D721Med (cell line): ENCODE data around the gene WDR20.

ENCODE experiments used
- DNase-seq: peaks from one replicate; pipeline ENCODE4 v3.0.0; 2011; ENCODE audit warnings: low spot score; ENCODE audit not compliant: insufficient read length
- FAIRE-seq: peaks from 2 replicates; lab custom pipeline; 2011; peaks lifted over from hg19 to GRCh38; lab: Jason Lieb, UNC
- CTCF ChIP-seq: IDR thresholded peaks from 2 replicates; pipeline ENCODE4 v1.5.1; 2012; ENCODE audit warnings: mild to moderate bottlenecking, control low read depth; ENCODE audit not compliant: insufficient read depth; ENCODE audit errors: missing control alignments

WDR20 gene

GRCh38 chr14:102184316-102185035, 44.8 kb downstream of the WDR20 start:
- no peak for DNase-seq
- FAIRE-seq: no peak
- TF ChIP-seq CTCF: no peak

DNA sequence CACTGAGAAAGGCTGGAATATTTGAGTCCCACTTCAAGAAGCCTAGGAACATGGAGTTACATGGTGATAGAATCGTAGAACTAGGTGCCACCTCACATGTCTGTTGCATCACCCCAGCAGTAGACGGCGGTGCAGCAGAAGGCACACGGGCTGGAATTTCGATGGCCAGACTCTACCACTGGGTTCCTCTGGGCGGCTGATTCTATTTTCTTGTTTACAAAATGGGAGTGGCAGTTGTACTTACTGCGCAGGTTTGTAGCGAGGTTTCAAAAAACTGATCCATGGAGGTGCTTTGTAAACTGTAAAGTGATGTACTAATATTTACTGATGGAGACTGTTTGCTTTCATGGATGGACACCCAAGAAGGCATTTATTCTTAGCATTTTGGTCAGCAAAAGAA, 45.7 kb downstream of the WDR20 start:
- DNase-seq (no peak), FAIRE-seq (no peak)
- no peak for TF ChIP-seq CTCF

- TF ChIP-seq CTCF: no peak
- DNase-seq (no peak), FAIRE-seq (no peak)
Measured at GRCh38 chr14:102187044-102187443, 47.3 kb downstream of the WDR20 start.

GRCh38 chr14:102187568-102188001, 47.9 kb downstream of the WDR20 start:
- FAIRE-seq (no peak), DNase-seq (no peak)
- no peak for TF ChIP-seq CTCF

- no peak for TF ChIP-seq CTCF
- DNase-seq (no peak), FAIRE-seq (no peak)
Measured at GRCh38 chr14:102188187-102188586, 48.5 kb downstream of the WDR20 start.

DNA sequence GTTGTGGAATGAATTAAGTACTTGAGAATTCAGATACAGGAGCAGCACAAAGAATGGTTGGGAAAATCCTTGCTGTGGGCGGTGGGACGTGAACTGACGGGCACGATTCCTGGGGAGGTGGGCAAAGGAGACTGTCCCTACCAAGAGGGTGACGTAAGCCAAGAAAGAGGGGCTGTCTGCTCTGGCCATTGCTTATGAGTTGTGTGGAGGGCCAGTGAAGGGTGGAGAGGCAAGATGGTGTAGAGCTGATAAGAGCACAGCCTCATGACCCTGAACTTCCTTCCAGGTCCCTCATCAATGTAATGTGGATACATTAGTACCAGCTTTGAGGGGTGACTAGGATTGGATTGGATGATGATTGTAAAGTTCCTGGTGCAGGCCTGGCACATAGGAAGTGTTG, 50.2 kb downstream of the WDR20 start:
- no peak for FAIRE-seq
- TF ChIP-seq CTCF: no peak
- no peak for DNase-seq

- FAIRE-seq (no peak), DNase-seq (no peak)
- no peak for TF ChIP-seq CTCF
Measured at GRCh38 chr14:102192840-102193502, 53.3 kb downstream of the WDR20 start.
